Glutamatergic neuron (in vitro differentiated cells): ENCODE data around the gene WASL. TPM values are rescaled to one million over a fixed set of nuclear protein-coding genes. Genes with fewer than 3 reads are reported as not detected.

Experiments used
- DNase-seq: peaks from one replicate; pipeline ENCODE4 v3.0.0; 2022
- H3K27ac Mint-ChIP-seq: one replicate; pipeline ENCODE4 v1.8.0; 2020; ENCODE audit warnings: mild to moderate bottlenecking, mixed read lengths, inconsistent platforms; ENCODE audit not compliant: unreplicated experiment
- H3K27me3 Mint-ChIP-seq: one replicate; pipeline ENCODE4 v1.8.0; 2020; ENCODE audit warnings: mild to moderate bottlenecking, moderate library complexity, mixed read lengths, inconsistent platforms; ENCODE audit not compliant: unreplicated experiment
- H3K36me3 Mint-ChIP-seq: one replicate; pipeline ENCODE4 v1.8.0; 2020; ENCODE audit warnings: mild to moderate bottlenecking, mixed read lengths, inconsistent platforms; ENCODE audit not compliant: unreplicated experiment
- H3K4me1 Mint-ChIP-seq: one replicate; pipeline ENCODE4 v1.8.0; 2020; ENCODE audit warnings: mild to moderate bottlenecking, low read depth, mixed read lengths, inconsistent platforms; ENCODE audit not compliant: unreplicated experiment
- H3K4me3 Mint-ChIP-seq: one replicate; pipeline ENCODE4 v1.8.0; 2020; ENCODE audit warnings: mild to moderate bottlenecking, mixed read lengths, inconsistent platforms; ENCODE audit not compliant: unreplicated experiment
- H3K9me3 Mint-ChIP-seq: one replicate; pipeline ENCODE4 v1.8.0; 2020; ENCODE audit warnings: mild to moderate bottlenecking, moderate library complexity, mixed read lengths, inconsistent platforms; ENCODE audit not compliant: unreplicated experiment
- total RNA-seq: library from RNA; stranded (reverse); fragmentation: NEBNext Ultra II Directional; extraction: Animal tissue kit (Norgen Biotek cat#: 25700); gene quantifications from one replicate; pipeline ENCODE4 v1.2.1, GENCODE V29; 2021; ENCODE audit not compliant: unreplicated experiment
- TF ChIP-seq, protein P1 (sequence below): fragments of 200-600 bp; sonication (generic); IDR thresholded peaks from one replicate; pipeline ENCODE4 v1.5.0; 2021; ENCODE audit not compliant: partially characterized antibody, unreplicated experiment

The WASL gene
- total RNA-seq, 1 donor from 2014 or later = 33.0 TPM

GRCh38 chr7:123757095-123757494, 8.3 kb upstream of the WASL start:
- Mint-ChIP-seq H3K9me3 (no peaks in the 10 kb centered on the region), H3K27me3 (no peaks in the 10 kb centered on the region), H3K36me3 (peaks cover 5% of the 10 kb centered on the region), H3K4me3 (no peak overlapping the region), H3K27ac (no peak overlapping the region), H3K4me1 (peaks cover 8% of the 10 kb centered on the region)
- no peak for DNase-seq
- TF ChIP-seq, protein P1, sequence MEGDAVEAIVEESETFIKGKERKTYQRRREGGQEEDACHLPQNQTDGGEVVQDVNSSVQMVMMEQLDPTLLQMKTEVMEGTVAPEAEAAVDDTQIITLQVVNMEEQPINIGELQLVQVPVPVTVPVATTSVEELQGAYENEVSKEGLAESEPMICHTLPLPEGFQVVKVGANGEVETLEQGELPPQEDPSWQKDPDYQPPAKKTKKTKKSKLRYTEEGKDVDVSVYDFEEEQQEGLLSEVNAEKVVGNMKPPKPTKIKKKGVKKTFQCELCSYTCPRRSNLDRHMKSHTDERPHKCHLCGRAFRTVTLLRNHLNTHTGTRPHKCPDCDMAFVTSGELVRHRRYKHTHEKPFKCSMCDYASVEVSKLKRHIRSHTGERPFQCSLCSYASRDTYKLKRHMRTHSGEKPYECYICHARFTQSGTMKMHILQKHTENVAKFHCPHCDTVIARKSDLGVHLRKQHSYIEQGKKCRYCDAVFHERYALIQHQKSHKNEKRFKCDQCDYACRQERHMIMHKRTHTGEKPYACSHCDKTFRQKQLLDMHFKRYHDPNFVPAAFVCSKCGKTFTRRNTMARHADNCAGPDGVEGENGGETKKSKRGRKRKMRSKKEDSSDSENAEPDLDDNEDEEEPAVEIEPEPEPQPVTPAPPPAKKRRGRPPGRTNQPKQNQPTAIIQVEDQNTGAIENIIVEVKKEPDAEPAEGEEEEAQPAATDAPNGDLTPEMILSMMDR = no peak

GRCh38 chr7:123755338-123755737, 6.5 kb upstream of the WASL start:
- H3K27ac Mint-ChIP-seq = no peak overlapping the region
- H3K9me3 Mint-ChIP-seq = no peaks in the 10 kb centered on the region
- H3K36me3 Mint-ChIP-seq = no peaks in the 10 kb centered on the region
- TF ChIP-seq, protein P1 = no peak
- DNase-seq = no peak
- H3K4me1 Mint-ChIP-seq = peaks cover 13% of the 10 kb centered on the region
- H3K27me3 Mint-ChIP-seq = no peaks in the 10 kb centered on the region
- no peak overlapping the region for H3K4me3 Mint-ChIP-seq

- Mint-ChIP-seq H3K27me3 (no peaks in the 10 kb centered on the region), H3K9me3 (peaks cover 2% of the 10 kb centered on the region), H3K36me3 (no peaks in the 10 kb centered on the region), H3K27ac (no peak overlapping the region), H3K4me1 (peaks cover 9% of the 10 kb centered on the region), H3K4me3 (no peak overlapping the region)
- TF ChIP-seq, protein P1 = no peak
- DNase-seq = no peak
Measured at GRCh38 chr7:123754271-123754871, 5.6 kb upstream of the WASL start.

- DNase-seq = no peak
- no peak overlapping the region for H3K4me3 Mint-ChIP-seq
Measured at GRCh38 chr7:123752534-123752933, 3.7 kb upstream of the WASL start.

DNA sequence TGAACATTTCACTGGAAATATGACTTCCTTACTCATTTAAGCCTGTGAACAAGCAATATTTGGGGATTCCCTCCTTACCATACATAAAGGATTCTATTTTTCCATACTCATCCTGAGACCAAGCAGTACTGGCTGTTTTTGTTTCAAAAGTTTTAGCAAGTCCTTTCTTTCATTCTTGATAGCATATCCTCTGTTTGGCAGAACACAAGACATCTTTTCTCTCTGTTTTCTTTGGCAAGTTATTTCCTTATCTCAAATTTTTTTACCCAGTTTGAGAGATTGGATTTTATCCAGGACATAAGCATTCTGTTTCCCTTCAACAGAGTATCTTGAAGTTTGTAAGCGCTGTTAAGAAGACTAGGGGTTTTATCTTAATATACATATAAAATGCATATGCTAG, 3.0 kb upstream of the WASL start:
- H3K27ac Mint-ChIP-seq = no peak overlapping the region
- no peak overlapping the region for H3K4me3 Mint-ChIP-seq
- H3K27me3 Mint-ChIP-seq = peaks cover 6% of the 10 kb centered on the region

More at GRCh38 chr7:123752534-123752933, 3.7 kb upstream of the WASL start:
- Mint-ChIP-seq H3K9me3 (peaks cover 10% of the 10 kb centered on the region), H3K27ac (no peak overlapping the region), H3K4me1 (peaks cover 9% of the 10 kb centered on the region), H3K36me3 (no peaks in the 10 kb centered on the region), H3K27me3 (peaks cover 4% of the 10 kb centered on the region)
- TF ChIP-seq, protein P1 = no peak

More for the DNA sequence above, 3.0 kb upstream of the WASL start:
- Mint-ChIP-seq H3K36me3 (no peaks in the 10 kb centered on the region), H3K9me3 (peaks cover 13% of the 10 kb centered on the region), H3K4me1 (peaks cover 14% of the 10 kb centered on the region)
- TF ChIP-seq, protein P1 = no peak
- DNase-seq = no peak
